Measurements from ENCODE around the gene ATP2A1.

GRCh38 chr16:28935346-28935745, 57.1 kb downstream of the ATP2A1 start:
- no peak for TF ChIP-seq CTCF (IDR thresholded peaks at IDR 0.05)
- TF ChIP-seq POLR2A (IDR thresholded peaks at IDR 0.05): no peak

Data from adrenal gland (tissue), 5 donors.